SK-N-SH treated with all-trans-retinoic acid at 6 μM for 48 hours (cell line): Measurements from ENCODE around the gene CNTNAP2.

Source experiments
- ATAC-seq: fragments of 200-7000 bp; cut with Tn5 transposase; 3 replicates; pipeline ENCODE4 v1.9.1; 2020; ENCODE audit warnings: mild to moderate bottlenecking, moderate library complexity
- ARNTL ChIP-seq: fragments of 450-650 bp; formaldehyde crosslinking; IDR thresholded peaks from 2 replicates; pipeline ENCODE4 v1.5.0; 2020; ENCODE audit warnings: low read depth, mild to moderate bottlenecking, moderate library complexity, borderline replicate concordance
- CSDC2 ChIP-seq: fragments of 250-450 bp; sonication (Bioruptor Pico); IDR thresholded peaks from 2 replicates; pipeline ENCODE4 v1.5.0; 2020; ENCODE audit warnings: mild to moderate bottlenecking, moderate library complexity
- ESRRG ChIP-seq: fragments of 250-450 bp; sonication (Bioruptor Pico); IDR thresholded peaks from 2 replicates; pipeline ENCODE4 v1.6.1; 2021; ENCODE audit warnings: mild to moderate bottlenecking
- GLIS3 ChIP-seq: fragments of 250-450 bp; sonication (Bioruptor Pico); IDR thresholded peaks from 2 replicates; pipeline ENCODE4 v1.5.0; 2020; ENCODE audit warnings: mild to moderate bottlenecking, moderate library complexity
- ISL1 ChIP-seq: fragments of 250-450 bp; sonication (Bioruptor Pico); IDR thresholded peaks from 2 replicates; pipeline ENCODE4 v2.1.2; 2022; ENCODE audit warnings: mild to moderate bottlenecking, moderate library complexity
- OSR1 ChIP-seq: fragments of 250-450 bp; sonication (Bioruptor Pico); IDR thresholded peaks from 2 replicates; pipeline ENCODE4 v1.8.0; 2022; ENCODE audit warnings: moderate library complexity, mild to moderate bottlenecking, inconsistent platforms
- POU6F1 ChIP-seq: fragments of 250-450 bp; sonication (Bioruptor Pico); IDR thresholded peaks from 2 replicates; pipeline ENCODE4 v1.8.0; 2021; ENCODE audit warnings: low read depth, mild to moderate bottlenecking, moderate library complexity, borderline replicate concordance
- RARB ChIP-seq: fragments of 250-450 bp; sonication (Bioruptor Pico); IDR thresholded peaks from 2 replicates; pipeline ENCODE4 v1.8.0; 2021; ENCODE audit warnings: mild to moderate bottlenecking, moderate library complexity
- SNAI2 ChIP-seq: fragments of 250-450 bp; sonication (Bioruptor Pico); IDR thresholded peaks from 2 replicates; pipeline ENCODE4 v1.5.0; 2020; ENCODE audit warnings: mild to moderate bottlenecking, moderate library complexity
- TCF4 ChIP-seq: fragments of 250-450 bp; sonication (Bioruptor Pico); IDR thresholded peaks from 2 replicates; pipeline ENCODE4 v1.8.0; 2021; ENCODE audit warnings: mild to moderate bottlenecking, moderate library complexity, borderline replicate concordance
- TOX ChIP-seq: fragments of 250-450 bp; sonication (Bioruptor Pico); IDR thresholded peaks from 2 replicates; pipeline ENCODE4 v1.8.0; 2021; ENCODE audit warnings: mild to moderate bottlenecking, moderate library complexity, borderline replicate concordance
- ZC3H10 ChIP-seq: fragments of 250-450 bp; sonication (Bioruptor Pico); IDR thresholded peaks from 2 replicates; pipeline ENCODE4 v1.5.1; 2021; ENCODE audit warnings: mild to moderate bottlenecking, moderate library complexity
- ZFP3 ChIP-seq: fragments of 250-450 bp; sonication (Bioruptor Pico); IDR thresholded peaks from 2 replicates; pipeline ENCODE4 v1.5.0; 2020; ENCODE audit warnings: mild to moderate bottlenecking, moderate library complexity
- ZNF565 ChIP-seq: fragments of 450-650 bp; formaldehyde crosslinking; conservative IDR thresholded peaks from 2 replicates; pipeline ENCODE4 v1.5.0; 2020; ENCODE audit warnings: low read depth, mild to moderate bottlenecking, moderate library complexity
- ZNF70 ChIP-seq: fragments of 450-650 bp; formaldehyde crosslinking; IDR thresholded peaks from 2 replicates; pipeline ENCODE4 v1.5.0; 2020; ENCODE audit warnings: mild to moderate bottlenecking, moderate library complexity
- TF ChIP-seq, protein P1 (sequence below): fragments of 250-450 bp; sonication (Bioruptor Pico); IDR thresholded peaks from 2 replicates; pipeline ENCODE4 v1.5.1; 2020; ENCODE audit warnings: low read depth, mild to moderate bottlenecking, moderate library complexity
- TF ChIP-seq, protein P2 (sequence below): fragments of 250-450 bp; sonication (Bioruptor Pico); IDR thresholded peaks from 2 replicates; pipeline ENCODE4 v1.5.1; 2021; ENCODE audit warnings: mild to moderate bottlenecking, moderate library complexity
- TF ChIP-seq, protein P3 (sequence below): fragments of 250-450 bp; sonication (Bioruptor Pico); IDR thresholded peaks from 2 replicates; pipeline ENCODE4 v1.8.0; 2020; ENCODE audit warnings: mild to moderate bottlenecking, moderate library complexity, borderline replicate concordance

Gene CNTNAP2

GRCh38 chr7:147510201-147510542, 1393.6 kb downstream of the CNTNAP2 start:
- TF ChIP-seq ZNF70 (no peak), ISL1 (CRISPR knock-in tag) (0 out of 2 replicates have a peak, but pooled peaks have one; percentile 3), ZC3H10 (CRISPR knock-in tag) (no peak), ARNTL (CRISPR knock-in tag) (no peak), CSDC2 (peak; percentile 93; the same call in 1 of the 2 replicates), POU6F1 (CRISPR knock-in tag) (peak; percentile 73; the same call in 1 of the 2 replicates), ZFP3 (peak; percentile 79), TOX (CRISPR knock-in tag) (no peak)
- TF ChIP-seq, protein P1, sequence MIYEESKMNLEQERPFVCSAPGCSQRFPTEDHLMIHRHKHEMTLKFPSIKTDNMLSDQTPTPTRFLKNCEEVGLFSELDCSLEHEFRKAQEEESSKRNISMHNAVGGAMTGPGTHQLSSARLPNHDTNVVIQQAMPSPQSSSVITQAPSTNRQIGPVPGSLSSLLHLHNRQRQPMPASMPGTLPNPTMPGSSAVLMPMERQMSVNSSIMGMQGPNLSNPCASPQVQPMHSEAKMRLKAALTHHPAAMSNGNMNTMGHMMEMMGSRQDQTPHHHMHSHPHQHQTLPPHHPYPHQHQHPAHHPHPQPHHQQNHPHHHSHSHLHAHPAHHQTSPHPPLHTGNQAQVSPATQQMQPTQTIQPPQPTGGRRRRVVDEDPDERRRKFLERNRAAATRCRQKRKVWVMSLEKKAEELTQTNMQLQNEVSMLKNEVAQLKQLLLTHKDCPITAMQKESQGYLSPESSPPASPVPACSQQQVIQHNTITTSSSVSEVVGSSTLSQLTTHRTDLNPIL (CRISPR knock-in tag): peak; percentile 10; the same call in 1 of the 2 replicates
- TF ChIP-seq, protein P2, sequence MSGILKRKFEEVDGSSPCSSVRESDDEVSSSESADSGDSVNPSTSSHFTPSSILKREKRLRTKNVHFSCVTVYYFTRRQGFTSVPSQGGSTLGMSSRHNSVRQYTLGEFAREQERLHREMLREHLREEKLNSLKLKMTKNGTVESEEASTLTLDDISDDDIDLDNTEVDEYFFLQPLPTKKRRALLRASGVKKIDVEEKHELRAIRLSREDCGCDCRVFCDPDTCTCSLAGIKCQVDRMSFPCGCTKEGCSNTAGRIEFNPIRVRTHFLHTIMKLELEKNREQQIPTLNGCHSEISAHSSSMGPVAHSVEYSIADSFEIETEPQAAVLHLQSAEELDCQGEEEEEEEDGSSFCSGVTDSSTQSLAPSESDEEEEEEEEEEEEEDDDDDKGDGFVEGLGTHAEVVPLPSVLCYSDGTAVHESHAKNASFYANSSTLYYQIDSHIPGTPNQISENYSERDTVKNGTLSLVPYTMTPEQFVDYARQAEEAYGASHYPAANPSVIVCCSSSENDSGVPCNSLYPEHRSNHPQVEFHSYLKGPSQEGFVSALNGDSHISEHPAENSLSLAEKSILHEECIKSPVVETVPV (CRISPR knock-in tag): peak; percentile 58; the same call in 1 of the 2 replicates
- TF ChIP-seq, all 23 proteins: peak for 6
- ATAC-seq: peak; percentile 30; the same call in 2 of the 3 replicates

DNA sequence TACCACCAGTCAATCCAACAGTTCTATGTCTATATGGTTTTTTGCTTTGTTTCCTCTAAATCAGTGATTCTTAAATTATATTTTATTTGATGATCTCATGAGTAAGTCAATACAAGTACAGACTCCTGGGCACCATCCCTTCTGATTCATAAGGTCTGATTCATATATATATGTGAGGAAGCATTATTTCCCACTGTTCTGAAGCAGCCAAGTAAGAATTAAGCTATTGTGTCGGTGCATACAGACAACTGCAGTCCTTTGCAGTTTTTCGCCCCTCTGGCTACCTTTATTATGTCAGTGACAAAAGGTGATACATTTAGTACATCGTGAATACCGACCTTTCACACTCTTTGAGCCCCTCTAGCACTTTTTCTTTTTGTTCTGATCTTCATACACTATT, 1394.3 kb downstream of the CNTNAP2 start:
- TF ChIP-seq ISL1 (CRISPR knock-in tag) (peak; percentile 33), CSDC2 (no peak)
- peak; percentile 18; the same call in 2 of the 3 replicates for ATAC-seq

DNA sequence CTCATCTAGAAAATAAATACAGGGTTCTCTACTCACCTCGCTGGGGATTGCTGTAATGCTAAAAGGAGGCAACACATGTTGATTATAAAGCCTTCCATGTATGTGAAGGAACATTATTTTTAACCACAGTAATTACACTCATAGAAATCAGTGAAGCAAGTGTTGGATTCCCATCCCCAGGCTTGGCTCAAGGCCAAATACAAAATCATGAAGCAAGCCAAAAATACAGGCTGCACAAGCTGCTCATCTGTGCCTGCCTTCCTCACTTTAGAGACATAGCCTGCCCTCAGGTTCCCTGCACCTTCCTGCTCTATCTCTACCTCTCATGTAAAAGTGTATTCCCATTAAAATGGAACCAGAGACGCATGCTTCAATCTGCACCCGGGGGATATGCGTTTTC, 1396.8 kb downstream of the CNTNAP2 start:
- TF ChIP-seq RARB (CRISPR knock-in tag): no peak
- TF ChIP-seq ARNTL (CRISPR knock-in tag): no peak
- TF ChIP-seq, all 23 proteins: peak for 0
- no peak for ATAC-seq

DNA sequence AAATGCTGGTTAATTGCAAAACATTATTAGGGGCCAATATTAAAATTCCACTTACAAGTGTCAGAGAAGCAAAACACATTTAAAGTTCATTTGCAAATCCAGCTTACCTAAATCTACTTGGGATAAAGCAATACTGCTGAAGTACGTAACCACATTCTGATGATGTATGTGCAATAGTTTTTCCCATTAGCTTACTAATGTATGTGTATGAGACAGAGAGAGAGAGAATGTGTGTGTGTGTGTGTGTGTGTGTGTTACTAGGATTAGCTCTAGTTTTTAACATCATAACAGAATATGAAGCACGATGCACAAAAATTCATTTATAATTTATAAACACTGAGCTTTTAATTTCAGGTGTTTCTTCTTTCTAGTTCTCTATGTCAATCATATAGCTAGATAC, 1399.8 kb downstream of the CNTNAP2 start:
- TF ChIP-seq ESRRG (no peak), ZNF70 (no peak), POU6F1 (CRISPR knock-in tag) (no peak), RARB (CRISPR knock-in tag) (no peak), SNAI2 (CRISPR knock-in tag) (no peak), GLIS3 (CRISPR knock-in tag) (no peak), OSR1 (CRISPR knock-in tag) (no peak), ARNTL (CRISPR knock-in tag) (no peak), TOX (CRISPR knock-in tag) (no peak), ZNF565 (CRISPR knock-in tag) (no peak), TCF4 (CRISPR knock-in tag) (no peak)
- TF ChIP-seq, protein P3, sequence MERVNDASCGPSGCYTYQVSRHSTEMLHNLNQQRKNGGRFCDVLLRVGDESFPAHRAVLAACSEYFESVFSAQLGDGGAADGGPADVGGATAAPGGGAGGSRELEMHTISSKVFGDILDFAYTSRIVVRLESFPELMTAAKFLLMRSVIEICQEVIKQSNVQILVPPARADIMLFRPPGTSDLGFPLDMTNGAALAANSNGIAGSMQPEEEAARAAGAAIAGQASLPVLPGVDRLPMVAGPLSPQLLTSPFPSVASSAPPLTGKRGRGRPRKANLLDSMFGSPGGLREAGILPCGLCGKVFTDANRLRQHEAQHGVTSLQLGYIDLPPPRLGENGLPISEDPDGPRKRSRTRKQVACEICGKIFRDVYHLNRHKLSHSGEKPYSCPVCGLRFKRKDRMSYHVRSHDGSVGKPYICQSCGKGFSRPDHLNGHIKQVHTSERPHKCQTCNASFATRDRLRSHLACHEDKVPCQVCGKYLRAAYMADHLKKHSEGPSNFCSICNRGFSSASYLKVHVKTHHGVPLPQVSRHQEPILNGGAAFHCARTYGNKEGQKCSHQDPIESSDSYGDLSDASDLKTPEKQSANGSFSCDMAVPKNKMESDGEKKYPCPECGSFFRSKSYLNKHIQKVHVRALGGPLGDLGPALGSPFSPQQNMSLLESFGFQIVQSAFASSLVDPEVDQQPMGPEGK (CRISPR knock-in tag): no peak
- TF ChIP-seq, protein P2 (CRISPR knock-in tag): no peak
- no peak for ATAC-seq
